ENCODE measurements around the gene CHAC1.

- no peak for TF ChIP-seq POLR2A (IDR thresholded peaks at IDR 0.05; ENCODE audit: low read length)
- TF ChIP-seq CHD2 (IDR thresholded peaks at IDR 0.05; ENCODE audit: low read length, partially characterized antibody): no peak
- TF ChIP-seq, protein P1, sequence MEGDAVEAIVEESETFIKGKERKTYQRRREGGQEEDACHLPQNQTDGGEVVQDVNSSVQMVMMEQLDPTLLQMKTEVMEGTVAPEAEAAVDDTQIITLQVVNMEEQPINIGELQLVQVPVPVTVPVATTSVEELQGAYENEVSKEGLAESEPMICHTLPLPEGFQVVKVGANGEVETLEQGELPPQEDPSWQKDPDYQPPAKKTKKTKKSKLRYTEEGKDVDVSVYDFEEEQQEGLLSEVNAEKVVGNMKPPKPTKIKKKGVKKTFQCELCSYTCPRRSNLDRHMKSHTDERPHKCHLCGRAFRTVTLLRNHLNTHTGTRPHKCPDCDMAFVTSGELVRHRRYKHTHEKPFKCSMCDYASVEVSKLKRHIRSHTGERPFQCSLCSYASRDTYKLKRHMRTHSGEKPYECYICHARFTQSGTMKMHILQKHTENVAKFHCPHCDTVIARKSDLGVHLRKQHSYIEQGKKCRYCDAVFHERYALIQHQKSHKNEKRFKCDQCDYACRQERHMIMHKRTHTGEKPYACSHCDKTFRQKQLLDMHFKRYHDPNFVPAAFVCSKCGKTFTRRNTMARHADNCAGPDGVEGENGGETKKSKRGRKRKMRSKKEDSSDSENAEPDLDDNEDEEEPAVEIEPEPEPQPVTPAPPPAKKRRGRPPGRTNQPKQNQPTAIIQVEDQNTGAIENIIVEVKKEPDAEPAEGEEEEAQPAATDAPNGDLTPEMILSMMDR (IDR thresholded peaks at IDR 0.05): no peak
- no peak for TF ChIP-seq HOXA7 (CRISPR knock-in tag; IDR thresholded peaks at IDR 0.05)
- TF ChIP-seq CEBPB (IDR thresholded peaks at IDR 0.05): no peak
- TF ChIP-seq MAFK (IDR thresholded peaks at IDR 0.05; ENCODE audit: partially characterized antibody): no peak
These were observed 41.6 kb upstream of the CHAC1 start for GRCh38 chr15:40911693-40912092.
